GM19467 (cell line): Measurements from ENCODE around the gene TSHZ1.
"Not testable (repeated sequence)": the region's sequence is repeated elsewhere in the genome, so short reads cannot be mapped to it uniquely, and the experiment has no call there.

Experiments
- ATAC-seq: cut with Tn5 transposase; IDR thresholded peaks from one replicate; pipeline ENCODE4 v1.9.1; 2021; ENCODE audit warnings: mild to moderate bottlenecking, moderate library complexity; ENCODE audit not compliant: unreplicated experiment

The TSHZ1 gene

GRCh38 chr18:75183524-75183923 is 27.1 kb upstream of the TSHZ1 start:
- no peak for ATAC-seq

- no peak for ATAC-seq
These were observed 26.6 kb upstream of the TSHZ1 start for GRCh38 chr18:75183973-75184493.

- ATAC-seq, result no peak
These were observed 25.1 kb upstream of the TSHZ1 start for GRCh38 chr18:75185460-75185859.

GRCh38 chr18:75187702-75188101 is 22.9 kb upstream of the TSHZ1 start:
- not testable (repeated sequence) for ATAC-seq

GRCh38 chr18:75189696-75190095 is 20.9 kb upstream of the TSHZ1 start:
- ATAC-seq, result no peak

GRCh38 chr18:75192899-75193298 is 17.7 kb upstream of the TSHZ1 start:
- ATAC-seq, result no peak

- ATAC-seq, result no peak
These were observed 12.6 kb upstream of the TSHZ1 start for GRCh38 chr18:75198036-75198435.

GRCh38 chr18:75199327-75199726 is 11.3 kb upstream of the TSHZ1 start:
- ATAC-seq, result no peak

- ATAC-seq, result no peak
These were observed 10.5 kb upstream of the TSHZ1 start for GRCh38 chr18:75200071-75200470.

- no peak for ATAC-seq
These were observed 9.9 kb upstream of the TSHZ1 start for GRCh38 chr18:75200605-75201280.

GRCh38 chr18:75201282-75202270 is 9.0 kb upstream of the TSHZ1 start:
- no peak for ATAC-seq

GRCh38 chr18:75202696-75203365 is 7.8 kb upstream of the TSHZ1 start:
- ATAC-seq, result no peak

GRCh38 chr18:75203416-75204268 is 7.0 kb upstream of the TSHZ1 start:
- no peak for ATAC-seq

- ATAC-seq, result no peak
These were observed 6.3 kb upstream of the TSHZ1 start for GRCh38 chr18:75204269-75204731.

- ATAC-seq, result no peak
These were observed 5.7 kb upstream of the TSHZ1 start for GRCh38 chr18:75204732-75205513.

- ATAC-seq, result no peak
These were observed 5.0 kb upstream of the TSHZ1 start for GRCh38 chr18:75205514-75206132.

- ATAC-seq, result no peak
These were observed 3.9 kb upstream of the TSHZ1 start for GRCh38 chr18:75206452-75207309.
